ENCODE data around the gene CTPS1. TPM values are rescaled to one million over a fixed set of nuclear protein-coding genes. Genes with fewer than 3 reads are reported as not detected.

The CTPS1 gene
- total RNA-seq, 4 donors from 2014 or later = 26.6 to 38.6 (median 32.7) TPM

GRCh38 chr1:41015281-41015896, 35.9 kb downstream of the CTPS1 start:
- H3K36me3 ChIP-seq = peaks cover 19 to 63% (median 37%) of the 10 kb centered on the region in 4 donors
- no peaks in the 10 kb centered on the region for H3K27me3 ChIP-seq
- TF ChIP-seq POLR2A (IDR thresholded peaks at IDR 0.05; ENCODE audit: low read depth) (no peak), POLR2AphosphoS5 (IDR thresholded peaks at IDR 0.05) (no peak), EP300 (IDR thresholded peaks at IDR 0.05) (no peak), CTCF (IDR thresholded peaks at IDR 0.05) (no peak)
- 67% methylated on average over 4 of the region's 5 CpGs for WGBS
- H3K4me3 ChIP-seq = no peak overlapping the region
- H3K4me1 ChIP-seq = peaks cover 8 to 27% (median 16%) of the 10 kb centered on the region in 4 donors
- no peak for DNase-seq (ENCODE audit: extremely low spot score)
- H3K9me3 ChIP-seq = no peaks in the 10 kb centered on the region
- H3K27ac ChIP-seq (replicated peaks in 1 of 4) = no peak overlapping the region
- intact Hi-C loops (cut with DNase I) = no loop called here

- no peak overlapping the region for H3K27ac ChIP-seq (replicated peaks in 1 of 4)
- TF ChIP-seq EP300 (IDR thresholded peaks at IDR 0.05) (no peak), CTCF (IDR thresholded peaks at IDR 0.05) (no peak), POLR2A (IDR thresholded peaks at IDR 0.05; ENCODE audit: low read depth) (no peak)
- peaks cover 8 to 27% (median 17%) of the 10 kb centered on the region in 4 donors for H3K4me1 ChIP-seq
- H3K27me3 ChIP-seq = no peaks in the 10 kb centered on the region
- no peak overlapping the region for H3K4me3 ChIP-seq
- no peaks in the 10 kb centered on the region for H3K9me3 ChIP-seq
- peaks cover 16 to 57% (median 33%) of the 10 kb centered on the region in 4 donors for H3K36me3 ChIP-seq
- intact Hi-C loops (cut with DNase I) = no loop called here
- DNase-seq (ENCODE audit: extremely low spot score) = no peak
- WGBS = 93% methylated on average over 9 of the region's 13 CpGs
These were observed 36.5 kb downstream of the CTPS1 start for GRCh38 chr1:41015897-41016470.

- H3K9me3 ChIP-seq = no peaks in the 10 kb centered on the region
- H3K4me3 ChIP-seq = no peak overlapping the region
- TF ChIP-seq EP300 (IDR thresholded peaks at IDR 0.05) = no peak
- no peak for TF ChIP-seq POLR2AphosphoS5 (IDR thresholded peaks at IDR 0.05)
- TF ChIP-seq CTCF (IDR thresholded peaks at IDR 0.05) = no peak
- no peak for TF ChIP-seq POLR2A (IDR thresholded peaks at IDR 0.05; ENCODE audit: low read depth)
- H3K27me3 ChIP-seq = no peaks in the 10 kb centered on the region
- peaks cover 2 to 44% (median 23%) of the 10 kb centered on the region in 4 donors for H3K36me3 ChIP-seq
- peaks cover 18 to 38% (median 27%) of the 10 kb centered on the region in 4 donors for H3K4me1 ChIP-seq
- DNase-seq (ENCODE audit: extremely low spot score) = no peak
- no peak overlapping the region for H3K27ac ChIP-seq (replicated peaks in 1 of 4)
- intact Hi-C loops (cut with DNase I) = no loop called here
- WGBS = 100% methylated on average over 3 of the region's 44 CpGs
These were observed 37.9 kb downstream of the CTPS1 start for GRCh38 chr1:41017141-41018017.

- Histone ChIP-seq H3K4me1 (peaks cover 20 to 38% (median 27%) of the 10 kb centered on the region in 4 donors), H3K27me3 (no peaks in the 10 kb centered on the region), H3K36me3 (peaks cover 0 to 42% (median 22%) of the 10 kb centered on the region in 4 donors), H3K9me3 (no peaks in the 10 kb centered on the region), H3K4me3 (no peak overlapping the region), H3K27ac (replicated peaks in 1 of 4) (no peak overlapping the region)
- no peak for TF ChIP-seq EP300 (IDR thresholded peaks at IDR 0.05)
- no peak for TF ChIP-seq CTCF (IDR thresholded peaks at IDR 0.05)
- TF ChIP-seq POLR2A (IDR thresholded peaks at IDR 0.05; ENCODE audit: low read depth) = no peak
- no peak for DNase-seq (ENCODE audit: extremely low spot score)
- intact Hi-C loops (cut with DNase I) = no loop called here
- WGBS = 83% methylated on average over 3 of the region's 8 CpGs
These were observed 38.5 kb downstream of the CTPS1 start for GRCh38 chr1:41018018-41018410.
